GM04503 (cell line): ENCODE data around the gene ZBTB20.

ENCODE experiments used
- DNase-seq: peaks from one replicate; pipeline ENCODE4 v3.0.0-alpha.2; 2012; ENCODE audit warnings: low read depth

The ZBTB20 gene

DNA sequence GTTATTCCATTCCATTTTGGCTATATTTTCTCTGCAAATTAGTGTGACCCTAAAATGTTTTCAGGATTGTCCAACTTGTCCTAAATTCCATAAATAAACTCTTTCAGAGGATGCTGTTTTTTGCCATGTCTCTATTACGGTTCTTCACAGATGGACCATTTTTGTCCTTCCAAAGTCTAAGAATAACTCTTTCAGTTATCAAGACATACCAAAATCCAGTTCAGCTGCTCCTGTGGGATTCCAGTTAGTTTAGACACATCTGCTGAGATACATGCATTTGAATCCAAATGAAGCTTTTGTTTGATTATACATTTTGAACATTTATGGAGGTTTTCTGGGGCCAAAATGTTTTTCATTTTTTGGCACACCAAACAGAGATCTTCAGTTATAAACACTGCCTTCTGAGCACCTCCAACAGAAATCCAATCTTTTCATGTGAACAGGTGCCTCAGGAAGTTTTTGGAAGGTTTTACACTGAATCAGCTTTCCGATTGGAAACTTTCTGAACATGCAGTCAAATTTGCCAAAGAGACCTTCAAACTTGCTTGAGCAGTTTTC lies 772.6 kb downstream of the ZBTB20 start:
- no peak for DNase-seq

GRCh38 chr3:114370537-114371174 lies 776.4 kb downstream of the ZBTB20 start:
- DNase-seq = no peak

DNA sequence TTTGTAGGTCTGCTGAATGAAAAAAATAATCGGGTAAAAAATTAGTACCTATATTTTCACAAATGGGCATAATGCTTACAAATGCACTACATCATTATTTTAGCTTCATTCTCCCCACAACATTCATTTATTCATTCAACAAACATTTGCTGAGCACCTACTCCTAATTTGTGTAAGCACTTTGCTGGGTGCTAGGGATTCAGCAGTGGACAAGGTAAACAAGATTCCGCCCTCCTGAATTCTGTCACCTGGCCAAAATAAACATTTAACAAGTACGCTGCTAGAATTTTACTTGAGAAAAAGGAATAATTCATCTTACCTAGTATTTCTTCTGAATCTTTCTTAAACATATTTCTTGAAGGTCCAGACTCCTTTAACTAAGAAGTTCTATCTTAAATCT lies 781.2 kb downstream of the ZBTB20 start:
- DNase-seq = no peak

DNA sequence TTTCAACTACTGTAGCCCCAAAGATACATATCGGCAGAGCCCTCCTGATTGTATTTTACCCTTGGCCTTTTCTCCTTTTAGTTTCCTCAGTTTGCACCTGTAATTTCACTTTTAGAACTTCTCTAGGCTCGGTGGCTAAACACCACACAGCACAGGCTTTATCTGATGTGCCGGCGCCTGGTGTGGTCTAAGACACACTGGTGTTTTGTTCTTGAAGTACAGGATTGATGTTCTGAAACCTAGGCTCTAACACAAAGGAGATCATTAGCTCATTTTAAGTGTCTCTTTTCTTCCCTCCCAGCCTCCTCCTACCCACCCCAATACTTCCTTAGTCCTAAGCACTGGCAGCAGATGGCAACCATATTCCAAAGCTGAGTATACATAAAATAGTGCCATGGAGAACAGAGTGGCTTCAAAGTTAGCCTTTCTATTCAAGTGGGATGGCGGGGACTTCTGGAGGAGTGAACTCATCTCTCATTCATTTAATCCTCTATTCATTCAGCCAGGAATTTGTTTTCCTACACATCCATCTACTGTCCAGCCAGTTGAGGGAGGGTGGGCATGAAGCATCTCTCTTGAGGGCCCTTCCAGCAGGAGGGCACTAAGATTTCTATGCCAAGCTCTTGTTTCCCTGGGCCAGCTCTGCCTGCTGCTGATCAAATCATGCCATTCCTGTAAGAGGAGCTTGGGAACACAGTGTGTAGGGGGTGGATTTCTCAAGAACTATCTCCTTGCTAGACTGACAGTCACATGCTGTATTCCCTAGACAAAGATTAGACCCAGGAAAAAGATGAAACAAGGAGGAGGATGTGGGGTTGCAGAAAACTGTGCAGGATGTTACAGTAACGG lies 782.1 kb downstream of the ZBTB20 start:
- no peak for DNase-seq

GRCh38 chr3:114363554-114364202 lies 783.4 kb downstream of the ZBTB20 start:
- DNase-seq = peak; percentile 61

DNA sequence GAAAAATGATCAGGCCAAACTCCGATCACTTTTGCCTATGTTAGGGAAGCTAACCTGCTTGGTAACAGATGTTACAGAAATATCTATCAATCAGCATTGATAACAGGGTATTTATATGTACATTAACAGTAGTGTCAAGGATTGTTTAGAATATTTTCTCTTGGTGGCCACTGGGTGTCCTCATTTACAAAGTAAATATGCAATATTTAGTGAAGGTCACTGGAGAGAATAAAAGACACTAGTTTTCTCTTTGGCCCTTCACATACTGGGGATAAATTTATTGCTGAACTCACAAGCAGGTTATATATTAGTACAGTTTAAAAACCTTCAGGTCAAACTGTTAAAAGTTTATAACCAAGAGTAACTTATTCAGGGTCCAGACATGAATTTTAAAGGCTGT lies 784.3 kb downstream of the ZBTB20 start:
- no peak for DNase-seq

DNA sequence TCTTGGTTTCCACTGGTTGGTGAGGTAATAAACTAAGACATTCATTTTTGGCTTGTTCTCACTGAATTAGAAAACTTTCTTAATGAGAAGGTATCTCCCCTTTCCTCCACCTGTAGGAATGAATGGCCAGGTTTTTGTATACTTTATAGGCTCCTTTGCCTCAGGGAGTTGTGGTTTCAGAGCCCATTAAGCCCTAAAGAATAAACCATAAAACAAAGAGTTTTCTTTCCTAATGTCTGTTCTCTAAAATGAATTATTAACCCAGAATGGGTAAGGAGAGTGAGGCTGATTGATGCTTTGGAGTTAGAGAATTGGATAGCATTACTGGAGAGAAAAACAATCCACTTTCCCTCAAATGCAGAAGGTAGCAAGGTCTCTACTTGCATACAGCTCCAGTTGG lies 785.7 kb downstream of the ZBTB20 start:
- no peak for DNase-seq

DNA sequence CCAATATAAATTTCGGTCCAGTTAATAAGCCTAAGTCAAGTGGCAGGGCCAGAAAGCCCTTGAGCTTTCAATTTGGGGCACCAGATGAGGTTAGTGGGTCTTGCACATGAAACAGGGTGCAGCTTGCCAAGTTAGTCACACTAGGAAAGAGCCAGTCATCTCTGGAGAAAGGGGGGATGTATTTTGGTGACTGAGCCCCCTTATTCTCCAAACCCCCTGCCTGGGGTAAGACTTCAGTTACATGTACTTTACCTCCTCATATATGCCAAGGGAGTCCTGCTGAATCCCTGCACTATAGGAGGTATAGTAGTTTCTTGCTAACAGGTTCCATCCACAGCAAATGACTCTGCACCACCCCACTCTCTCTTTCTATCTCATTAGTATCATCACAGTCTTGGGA lies 790.6 kb downstream of the ZBTB20 start:
- DNase-seq = no peak

- DNase-seq = no peak
Measured at GRCh38 chr3:114356066-114356465, 791.0 kb downstream of the ZBTB20 start.

GRCh38 chr3:114355653-114356052 lies 791.4 kb downstream of the ZBTB20 start:
- no peak for DNase-seq

- no peak for DNase-seq
Measured at GRCh38 chr3:114351822-114352145, 795.3 kb downstream of the ZBTB20 start.

DNA sequence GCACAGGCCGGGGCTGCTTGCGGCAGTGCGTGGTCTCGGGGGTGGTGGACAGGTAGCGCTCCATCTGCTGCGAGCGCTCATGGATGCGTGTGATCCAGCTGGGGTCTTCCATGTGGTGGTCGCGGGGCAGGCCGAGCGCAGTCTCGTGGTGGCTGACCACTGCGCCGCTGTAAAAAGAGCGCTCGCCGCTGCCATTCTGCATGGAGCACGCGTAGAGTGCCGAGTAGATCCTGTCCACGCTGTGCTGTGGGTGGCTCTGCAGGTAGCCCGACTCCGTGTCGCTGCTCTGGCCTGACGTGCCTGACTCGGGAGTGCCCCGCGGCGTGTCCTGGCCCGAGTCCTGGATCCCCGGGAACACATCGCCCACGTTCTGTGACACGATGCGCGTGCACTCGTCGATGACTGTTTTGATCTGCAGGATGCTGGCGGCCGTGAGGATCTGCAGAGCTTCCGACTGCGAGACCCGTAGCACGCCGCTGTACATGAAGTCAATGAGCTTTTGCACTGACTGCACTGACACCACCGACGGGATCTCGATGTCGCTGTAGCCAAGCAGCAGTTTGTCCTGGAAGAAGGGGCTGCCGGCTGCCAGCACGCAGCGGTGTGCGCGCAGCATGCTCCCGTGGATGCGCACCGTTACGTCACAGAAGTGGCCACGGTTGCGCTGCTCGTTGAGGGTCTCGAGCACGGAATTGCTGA lies 795.8 kb downstream of the ZBTB20 start:
- no peak for DNase-seq

DNA sequence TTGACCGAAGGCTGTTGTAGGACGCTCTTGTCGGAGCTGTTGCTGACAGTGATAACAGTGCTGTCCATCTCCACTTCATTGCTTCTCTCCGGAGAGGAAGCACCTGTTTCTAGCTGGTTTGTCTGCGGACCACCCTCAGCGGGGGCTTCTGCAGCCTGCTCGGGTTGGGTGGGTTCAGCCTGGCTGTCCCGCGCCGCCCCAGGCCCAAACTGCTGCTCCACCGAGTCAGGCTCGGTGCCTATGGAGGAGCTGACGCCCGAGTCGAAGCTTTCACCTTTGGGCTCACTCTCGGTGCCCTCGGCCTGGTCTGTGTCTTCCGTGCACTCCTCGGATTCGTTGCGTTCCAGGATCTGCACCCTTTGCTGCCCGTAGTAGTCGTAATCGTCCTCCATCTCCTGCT lies 796.4 kb downstream of the ZBTB20 start:
- DNase-seq = no peak

- DNase-seq = no peak
Measured at GRCh38 chr3:114350271-114350670, 796.8 kb downstream of the ZBTB20 start.

DNA sequence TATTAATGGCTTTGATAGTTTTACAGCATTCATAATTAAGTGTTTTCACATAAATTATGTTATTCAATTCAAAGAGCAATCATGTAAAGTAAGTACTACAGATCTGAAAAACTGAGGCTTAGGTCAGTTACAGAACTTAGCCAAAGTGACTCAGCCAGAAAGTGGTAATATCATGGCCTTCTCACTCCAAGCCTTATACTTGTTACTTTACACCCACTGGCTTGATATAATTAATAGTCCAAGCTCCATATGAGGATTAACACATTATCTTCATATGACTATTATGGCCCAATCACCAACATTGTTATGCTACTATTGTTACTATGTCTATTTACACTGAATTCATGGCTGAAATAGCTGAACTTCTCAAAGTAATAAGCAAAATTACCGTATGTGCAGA lies 802.6 kb downstream of the ZBTB20 start:
- no peak for DNase-seq

- no peak for DNase-seq
Measured at GRCh38 chr3:114338651-114339357, 808.3 kb downstream of the ZBTB20 start.

GRCh38 chr3:114336857-114337256 lies 810.2 kb downstream of the ZBTB20 start:
- no peak for DNase-seq

GRCh38 chr3:114336122-114336697 lies 810.9 kb downstream of the ZBTB20 start:
- no peak for DNase-seq

DNA sequence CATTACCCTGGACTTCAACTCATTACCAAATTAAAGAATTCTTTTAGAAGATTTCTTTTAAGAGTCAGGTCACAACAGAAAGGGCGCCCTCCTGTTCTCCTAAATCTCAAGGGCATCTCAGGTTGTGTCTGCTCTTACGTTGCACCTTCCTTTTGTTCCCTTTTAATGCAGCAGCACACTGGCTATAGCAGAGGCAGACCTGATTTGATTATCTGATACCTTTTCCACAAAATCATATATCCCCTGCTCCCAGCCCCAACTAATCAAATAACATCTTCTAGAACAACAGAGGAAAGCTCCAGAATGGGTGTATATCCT lies 813.2 kb downstream of the ZBTB20 start:
- DNase-seq = no peak

- no peak for DNase-seq
Measured at GRCh38 chr3:114333180-114333922, 813.7 kb downstream of the ZBTB20 start.
